ENCODE measurements around the gene CHAF1B.
"Not testable (repeated sequence)": the region's sequence is repeated elsewhere in the genome, so short reads cannot be mapped to it uniquely, and the experiment has no call there.

The CHAF1B gene

DNA sequence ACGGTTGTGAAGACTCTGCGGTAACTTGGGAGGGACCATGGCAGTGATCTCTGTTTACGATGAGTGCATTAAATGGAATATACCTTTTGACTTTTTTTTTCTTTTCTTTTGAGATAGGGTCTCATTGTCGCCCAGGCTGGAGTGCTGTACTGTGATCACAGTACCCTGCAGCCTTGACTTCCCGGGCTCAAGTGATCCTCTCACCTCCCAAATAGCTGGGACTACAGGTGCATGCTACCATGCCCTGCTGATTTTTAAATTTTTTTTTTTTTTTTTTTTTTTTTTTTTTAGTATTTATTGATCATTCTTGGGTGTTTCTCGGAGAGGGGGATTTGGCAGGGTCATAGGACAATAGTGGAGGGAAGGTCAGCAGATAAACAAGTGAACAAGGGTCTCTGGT lies 6.5 kb downstream of the CHAF1B start:
- DNase-seq, result not testable (repeated sequence)

DNA sequence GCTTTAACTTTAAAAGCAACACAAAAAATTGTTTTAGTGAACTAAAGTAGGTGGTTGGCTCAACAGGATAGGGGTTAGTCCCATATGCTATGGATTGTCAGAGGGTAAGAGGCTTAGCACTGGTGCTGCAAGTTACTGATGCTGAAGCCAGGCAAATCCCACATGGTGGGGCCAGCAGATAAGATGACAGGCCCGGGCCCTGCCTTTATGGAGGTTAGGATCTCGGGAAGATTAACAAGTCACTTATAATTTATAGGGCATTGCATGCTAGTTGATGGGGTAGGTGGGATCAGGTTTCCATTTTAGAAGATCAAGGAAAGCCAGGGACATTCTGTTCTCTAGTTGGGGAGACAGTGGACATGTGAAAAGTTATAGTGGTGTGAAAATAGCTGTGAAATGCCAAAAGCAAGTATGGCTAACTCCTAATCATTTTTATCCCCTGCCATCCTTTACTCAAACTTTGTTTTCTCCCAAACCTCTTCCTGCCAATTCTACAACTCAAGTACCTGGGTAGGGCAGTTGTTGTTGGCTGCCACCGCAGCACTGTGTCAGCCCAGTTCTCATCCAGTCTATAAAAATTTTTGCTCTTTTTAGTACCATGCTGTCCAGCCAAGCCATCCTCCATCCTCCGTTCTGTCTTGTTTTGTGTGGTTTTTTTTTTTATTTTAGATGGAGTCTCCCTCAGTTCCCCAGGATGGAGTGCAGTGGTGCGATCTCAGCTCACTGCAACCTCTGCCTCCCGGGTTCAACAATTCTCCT lies 10.3 kb downstream of the CHAF1B start:
- no peak for DNase-seq

DNA sequence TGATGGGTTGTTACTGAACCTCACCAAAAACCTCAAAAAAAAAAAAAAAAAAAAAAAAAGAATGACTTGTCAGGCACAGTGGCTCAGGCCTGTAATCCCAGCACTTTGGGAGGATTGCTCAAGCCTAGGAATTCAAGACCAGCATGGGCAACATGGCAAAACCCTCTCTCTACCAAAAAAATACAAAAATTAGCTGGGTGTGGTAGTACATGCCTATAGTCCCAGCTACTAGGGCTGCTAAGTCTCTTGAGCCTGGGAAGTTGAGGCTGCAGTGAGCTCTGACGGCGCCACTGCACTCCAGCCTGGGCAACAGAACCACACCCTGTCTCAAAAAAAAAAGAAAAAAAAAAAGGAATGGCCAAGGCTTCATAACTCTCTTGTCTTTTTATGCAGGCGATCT lies 11.1 kb downstream of the CHAF1B start:
- no peak for DNase-seq

DNA sequence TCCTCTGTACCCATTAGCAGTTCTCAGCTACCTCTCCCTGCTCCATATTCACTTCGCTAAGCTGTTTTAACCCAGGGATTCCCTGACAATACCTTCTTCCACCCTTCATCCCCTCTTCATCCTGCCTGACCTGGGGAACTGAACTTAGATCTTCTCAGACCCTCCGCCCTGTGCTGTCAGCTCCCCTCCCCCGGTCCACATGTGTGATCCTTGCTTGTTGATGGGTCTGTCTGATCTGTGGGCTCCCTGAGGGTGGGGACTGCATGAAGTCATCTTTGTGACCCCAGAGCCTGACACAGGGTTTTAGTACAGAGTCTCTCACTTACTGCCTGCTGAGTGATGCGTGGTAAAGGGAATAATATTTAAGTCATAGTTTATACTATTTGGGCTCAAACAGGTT lies 11.8 kb downstream of the CHAF1B start:
- no peak for DNase-seq

DNA sequence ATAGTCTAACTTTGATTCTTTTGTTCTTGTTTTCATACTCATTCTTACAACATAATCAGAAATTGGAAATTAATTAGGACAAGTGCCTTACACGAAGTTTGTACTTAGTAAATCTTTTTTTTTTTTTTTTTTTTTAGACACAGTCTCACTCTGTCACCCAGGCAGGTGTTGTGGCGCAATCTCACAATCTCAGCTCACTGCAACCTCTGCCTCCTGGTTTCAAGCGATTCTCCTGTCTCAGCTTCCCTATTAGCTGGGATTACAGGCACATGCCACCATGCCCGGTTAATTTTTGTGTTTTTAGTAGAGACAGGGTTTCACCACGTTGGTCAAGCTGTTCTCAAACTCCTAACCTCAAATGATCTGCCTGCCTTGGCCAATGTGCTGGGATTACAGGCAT lies 12.4 kb downstream of the CHAF1B start:
- no peak for DNase-seq

DNA sequence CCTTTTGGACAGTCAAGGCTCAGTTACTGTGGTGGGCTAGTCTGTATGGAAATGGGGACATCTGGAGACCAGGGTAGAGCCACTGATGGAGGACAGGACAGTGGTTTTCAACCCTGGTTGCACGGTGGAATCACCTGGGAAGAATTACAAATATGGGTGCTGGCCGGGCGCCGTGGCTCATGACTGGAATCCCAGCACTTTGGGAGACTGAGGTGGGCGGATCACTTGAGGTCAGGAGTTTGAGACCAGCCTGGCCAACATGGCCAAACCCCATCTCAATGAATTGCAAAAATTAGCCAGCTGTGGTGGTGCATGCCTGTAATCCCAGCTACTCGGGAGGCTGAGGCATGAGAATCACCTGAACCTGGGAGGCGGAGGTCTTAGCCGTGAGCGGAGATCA lies 14.5 kb downstream of the CHAF1B start:
- not testable (repeated sequence) for DNase-seq

DNA sequence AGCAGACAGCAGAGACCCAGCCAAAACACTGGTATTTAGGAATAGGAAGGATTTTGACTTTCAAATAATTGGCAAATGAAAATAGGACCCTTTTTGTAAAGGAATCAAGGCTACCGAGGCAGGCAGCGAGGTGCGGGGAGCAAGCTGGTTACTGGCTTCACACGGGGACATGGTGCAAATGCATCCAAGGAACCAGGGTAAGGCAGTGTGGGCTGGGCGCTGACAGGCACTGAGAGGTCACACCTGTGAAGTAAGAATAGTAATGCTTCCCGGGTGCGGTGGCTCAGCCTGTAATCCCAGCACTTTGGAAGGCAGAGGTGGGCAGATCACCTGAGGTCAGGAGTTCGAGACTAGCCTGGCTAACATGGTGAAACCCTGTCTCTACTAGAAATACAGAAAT lies 15.5 kb downstream of the CHAF1B start:
- no peak for DNase-seq

DNA sequence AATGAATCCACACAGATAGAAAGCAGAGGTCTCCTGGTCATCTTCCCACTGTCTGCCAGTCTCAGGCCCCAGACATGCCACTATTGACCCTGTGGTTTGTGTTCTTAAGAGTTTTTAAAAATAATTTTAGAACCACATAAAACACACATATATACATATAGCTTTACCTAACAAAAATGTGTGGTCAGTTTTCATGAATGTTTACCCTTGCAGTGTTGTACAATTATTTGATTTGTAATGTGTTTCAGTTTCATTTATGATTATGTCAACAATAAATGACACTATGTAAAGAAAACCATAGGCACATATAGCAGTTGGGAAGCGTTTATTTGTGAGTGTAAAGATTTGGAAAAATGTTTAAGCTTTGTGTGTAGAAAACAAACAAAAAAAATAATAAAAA lies 17.1 kb downstream of the CHAF1B start:
- no peak for DNase-seq

DNA sequence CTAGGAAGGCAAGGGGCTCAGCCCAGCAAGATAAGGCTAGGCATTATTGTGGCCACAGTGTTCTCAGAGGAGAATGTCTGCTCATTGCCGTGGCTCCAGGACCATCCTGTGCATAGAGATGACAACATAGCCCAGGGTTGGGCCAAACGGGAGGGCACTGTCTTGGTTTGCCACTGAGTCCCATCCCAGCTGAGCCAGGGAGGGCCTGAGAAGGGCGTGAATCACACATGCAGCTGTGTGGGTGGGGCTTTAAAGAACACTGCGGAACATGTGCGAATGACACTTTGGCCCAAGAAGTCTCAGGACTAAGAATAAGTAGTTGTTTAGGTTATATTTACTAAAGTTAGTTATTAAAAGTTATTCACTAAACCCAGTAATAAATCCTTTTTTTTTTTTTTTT lies 18.5 kb downstream of the CHAF1B start:
- no peak for DNase-seq

DNA sequence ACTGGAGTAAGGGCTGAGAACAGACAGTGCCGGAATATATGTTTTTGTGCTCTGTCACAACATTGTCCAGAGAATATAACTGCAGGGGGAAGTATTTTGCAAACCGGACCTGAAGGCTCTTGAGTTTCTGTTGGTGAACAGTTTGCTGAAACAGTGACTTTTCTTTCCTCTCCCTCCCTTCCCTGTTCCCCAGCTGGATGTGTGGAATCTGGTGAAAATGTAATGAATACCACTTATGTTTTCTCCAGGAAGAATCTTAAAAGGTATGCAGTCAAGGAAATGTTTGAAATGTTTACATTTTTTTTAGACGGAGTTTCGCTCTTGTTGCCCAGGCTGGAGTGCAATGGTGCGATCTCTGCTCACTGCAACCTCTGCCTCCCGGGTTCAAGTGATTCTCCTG lies 23.4 kb downstream of the CHAF1B start:
- DNase-seq, result no peak

DNA sequence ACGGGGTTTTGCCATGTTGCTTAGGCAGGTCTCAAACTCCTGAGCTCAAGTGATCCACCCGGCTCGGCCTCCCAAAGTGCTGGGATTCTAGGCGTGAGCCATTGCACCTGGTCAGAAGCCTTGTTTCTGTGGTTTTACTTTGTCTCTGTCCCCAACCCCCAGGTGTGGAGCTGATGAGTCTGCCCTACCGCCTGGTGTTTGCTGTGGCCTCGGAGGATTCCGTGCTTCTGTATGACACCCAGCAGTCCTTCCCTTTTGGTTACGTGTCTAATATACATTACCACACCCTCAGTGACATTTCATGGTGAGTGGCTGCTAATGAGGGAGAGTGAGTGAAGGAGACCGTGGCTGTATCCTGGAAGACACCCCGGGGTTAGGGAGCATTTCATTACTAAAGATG lies 26.1 kb downstream of the CHAF1B start:
- no peak for DNase-seq

DNA sequence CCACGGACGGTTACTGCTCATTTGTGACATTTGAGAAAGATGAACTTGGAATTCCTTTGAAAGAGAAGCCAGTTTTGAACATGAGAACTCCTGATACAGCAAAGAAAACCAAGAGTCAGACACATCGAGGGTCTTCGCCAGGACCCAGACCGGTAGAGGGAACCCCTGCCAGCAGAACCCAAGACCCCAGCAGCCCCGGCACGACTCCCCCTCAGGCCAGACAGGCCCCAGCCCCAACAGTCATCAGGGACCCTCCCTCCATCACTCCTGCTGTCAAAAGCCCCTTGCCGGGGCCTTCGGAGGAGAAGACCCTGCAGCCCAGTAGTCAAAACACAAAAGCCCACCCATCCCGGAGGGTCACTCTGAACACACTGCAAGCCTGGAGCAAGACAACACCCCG lies 27.7 kb downstream of the CHAF1B start:
- no peak for DNase-seq

DNA sequence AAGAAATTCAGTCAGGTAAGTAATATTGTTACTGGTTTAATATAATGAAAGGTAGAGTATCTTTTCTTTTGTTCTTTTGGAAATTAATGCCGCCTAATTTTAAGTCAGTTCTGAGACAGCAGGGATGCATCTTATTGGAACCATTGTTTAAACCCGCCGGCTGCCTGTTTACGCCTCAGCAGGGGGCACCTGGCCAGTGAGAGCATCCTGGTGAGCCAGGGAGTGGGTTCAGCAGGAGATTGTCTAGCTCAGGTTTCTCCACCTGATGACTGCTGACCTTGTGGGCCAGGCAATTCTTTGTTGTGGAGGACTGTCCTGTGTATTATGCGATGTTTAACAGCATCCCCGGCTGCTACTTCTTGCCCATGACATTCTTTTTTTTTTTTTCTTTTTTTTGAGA lies 30.2 kb downstream of the CHAF1B start:
- DNase-seq, result no peak

DNA sequence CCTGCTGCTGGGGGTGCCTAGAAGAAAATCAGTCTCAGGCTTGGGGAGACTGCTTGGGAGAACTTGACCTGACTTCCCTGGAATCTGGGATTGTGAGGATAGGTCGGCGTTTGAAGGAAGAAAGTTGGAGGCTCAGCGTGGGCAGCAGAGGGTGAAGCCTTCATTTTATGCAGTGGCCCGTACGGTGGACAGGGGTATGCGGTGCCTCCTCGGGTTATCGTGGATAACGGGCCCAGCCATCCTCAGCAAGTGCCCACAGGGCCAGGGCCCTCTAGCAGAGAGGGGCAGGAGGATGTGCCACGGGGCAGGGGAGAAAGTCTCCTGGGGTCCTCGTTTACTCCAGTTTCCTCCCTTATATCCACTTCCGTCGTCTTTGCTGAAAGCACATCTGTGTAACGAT lies 34.0 kb downstream of the CHAF1B start:
- DNase-seq, result no peak

DNA sequence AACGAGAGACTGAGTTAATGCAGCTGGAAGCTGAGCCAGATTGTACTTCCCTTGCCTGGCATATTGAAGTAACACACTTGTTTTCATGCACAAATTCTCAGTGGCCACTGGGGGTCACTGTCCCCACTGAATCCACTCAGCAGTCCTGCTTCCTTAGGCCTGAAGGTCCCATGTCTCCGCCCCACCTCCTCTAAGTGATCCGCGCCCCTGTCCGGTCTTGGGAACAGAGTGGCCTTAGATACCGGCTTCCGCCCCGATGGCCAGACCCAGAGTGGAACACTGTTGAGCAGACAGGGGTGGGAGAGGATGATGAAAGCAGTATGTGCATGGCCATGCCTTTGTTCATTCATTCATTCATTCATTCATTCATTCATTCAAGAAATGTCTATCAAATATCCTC lies 34.8 kb downstream of the CHAF1B start:
- DNase-seq, result peak; percentile 36

DNA sequence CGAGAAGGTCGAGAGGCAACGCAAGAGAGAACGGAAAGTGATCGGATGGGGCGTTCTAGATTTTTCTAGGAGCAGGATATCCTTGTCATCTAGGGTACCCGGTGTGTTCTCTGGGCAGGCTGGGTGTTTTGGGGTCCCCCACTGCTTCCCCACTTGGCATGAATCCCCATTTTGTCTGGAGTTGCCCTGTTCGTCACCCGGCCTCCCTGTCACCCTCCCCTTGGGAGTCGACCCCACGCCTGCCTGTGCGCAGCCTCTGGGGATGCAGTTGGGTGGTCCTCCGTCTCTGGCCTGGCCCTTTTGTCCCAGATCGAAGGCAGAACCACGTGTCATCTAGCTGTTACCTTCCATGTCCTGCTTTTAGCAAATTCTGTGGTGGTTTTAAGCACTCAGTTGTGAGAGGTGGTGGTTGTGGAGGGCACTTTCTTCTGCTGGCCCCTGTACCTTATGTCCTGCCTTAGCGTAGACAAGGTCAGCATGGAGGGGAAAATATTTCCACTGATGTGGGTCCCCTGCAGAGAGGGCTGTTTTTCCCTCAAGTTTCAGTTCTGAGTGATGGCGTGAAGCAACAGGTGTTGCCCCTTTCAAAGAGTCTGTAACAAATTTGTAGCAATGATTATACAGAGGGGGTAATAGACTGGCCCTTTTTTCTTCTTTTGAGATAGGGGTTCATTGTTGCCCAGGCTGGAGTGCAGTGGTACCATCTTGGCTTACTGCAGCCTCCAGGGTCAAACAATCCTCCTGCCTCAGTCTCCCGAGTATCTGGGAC lies 35.6 kb downstream of the CHAF1B start:
- DNase-seq, result no peak

DNA sequence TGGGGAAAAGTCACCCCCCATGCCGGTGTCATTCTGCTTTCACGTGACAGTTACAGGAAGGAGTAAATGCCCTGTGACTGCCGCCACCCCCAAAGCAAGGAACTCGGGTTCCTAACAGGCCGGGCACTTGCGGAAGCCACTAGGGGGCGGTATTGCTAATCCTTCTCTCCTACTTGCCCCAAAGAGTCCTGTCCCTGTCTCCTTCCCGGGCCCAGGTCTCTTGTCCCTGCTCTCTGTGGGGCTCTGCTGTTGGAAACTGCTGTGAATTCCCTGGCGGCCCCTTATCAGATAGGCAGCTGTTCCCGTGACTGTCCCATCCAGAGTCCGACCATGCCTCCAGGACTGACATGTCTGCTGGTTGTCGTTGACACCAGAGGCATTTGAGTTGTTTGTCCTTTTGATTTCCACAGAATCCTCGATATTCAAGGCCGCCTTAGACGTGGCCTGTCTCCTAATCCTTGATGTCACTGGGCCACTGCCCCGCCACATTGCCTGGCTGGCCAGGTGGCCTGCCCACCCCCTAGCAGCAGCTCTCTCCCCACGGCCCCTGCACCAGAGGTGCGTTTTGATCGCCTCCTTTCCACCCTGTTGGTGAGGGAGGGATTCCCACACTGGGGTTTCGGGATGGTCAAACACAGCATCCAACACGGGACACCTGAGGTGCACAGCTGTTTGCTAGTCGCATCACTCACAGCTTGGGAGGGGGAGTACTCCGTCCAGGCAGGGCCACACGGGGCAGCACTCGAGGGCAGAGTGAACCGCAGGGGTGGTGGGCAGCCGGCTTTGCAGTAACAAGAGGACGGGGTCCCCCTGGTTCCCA lies 37.3 kb downstream of the CHAF1B start:
- no peak for DNase-seq

DNA sequence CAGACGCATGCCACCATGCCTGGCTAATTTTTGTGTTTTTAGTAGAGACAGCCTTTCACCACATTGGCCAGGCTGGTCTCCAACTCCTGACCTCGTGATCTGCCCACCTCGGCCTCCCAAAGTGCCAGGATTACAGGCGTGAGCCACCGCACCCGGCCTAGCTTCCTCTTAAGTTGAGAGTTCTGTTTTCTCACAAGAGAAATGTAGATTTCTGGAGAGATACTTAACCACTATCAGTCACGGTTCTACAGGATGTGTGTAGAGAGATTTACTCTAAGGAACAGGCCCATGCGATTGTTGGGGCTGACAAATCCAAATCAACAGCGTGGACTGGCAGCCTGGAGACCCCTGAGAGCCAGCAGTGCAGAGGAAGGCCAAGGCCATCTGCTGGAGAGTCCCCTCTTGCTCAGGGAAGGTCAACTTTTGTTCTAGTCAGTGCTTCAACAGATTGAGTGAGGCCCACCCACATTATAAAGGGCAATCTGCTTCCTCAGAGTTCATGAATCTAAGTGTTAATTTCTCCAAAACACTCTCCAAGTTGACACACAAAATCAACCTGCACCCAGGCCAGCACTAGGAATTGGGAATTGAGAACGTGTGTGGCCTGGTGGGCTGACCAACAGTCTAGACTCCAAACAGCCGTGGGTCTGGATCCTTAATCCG lies 38.7 kb downstream of the CHAF1B start:
- no peak for DNase-seq

DNA sequence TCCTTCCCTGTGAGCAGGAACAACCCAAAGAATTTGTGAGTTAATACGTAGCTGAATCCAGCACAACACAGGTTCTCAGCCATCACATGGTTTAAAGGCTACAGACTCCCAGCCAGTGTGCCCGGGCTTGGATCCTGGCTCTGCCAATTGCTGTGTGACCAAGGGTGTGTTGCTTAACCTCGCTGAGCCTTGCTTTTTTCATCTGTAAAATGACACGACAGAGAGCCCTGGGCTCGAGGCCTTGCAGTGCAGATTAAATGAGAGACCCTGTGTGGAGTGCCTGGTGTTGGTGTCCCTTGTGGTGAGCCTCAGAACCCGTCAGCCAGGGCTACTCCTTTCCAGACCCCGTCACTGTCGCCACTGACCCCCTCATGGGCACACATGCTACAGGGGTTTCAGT lies 39.4 kb downstream of the CHAF1B start:
- no peak for DNase-seq

DNA sequence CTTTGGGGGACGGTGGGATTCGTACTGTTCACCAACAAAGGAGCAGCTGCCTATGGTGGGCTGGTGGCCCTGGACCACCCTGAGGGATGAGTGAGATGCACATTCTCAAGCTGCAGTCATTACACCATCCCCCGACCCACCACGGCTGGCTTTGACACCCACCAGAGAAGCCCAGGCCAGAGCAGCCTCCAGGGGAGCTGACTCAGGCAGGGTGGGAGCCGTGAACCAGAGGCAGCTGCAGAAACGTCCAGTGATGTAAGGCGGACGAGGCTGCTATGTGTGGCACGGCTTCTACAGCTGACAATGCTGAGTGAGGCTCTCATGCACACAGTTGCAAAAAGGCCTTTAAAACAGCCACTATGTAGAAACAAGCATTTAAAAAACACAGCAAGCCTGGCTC lies 40.1 kb downstream of the CHAF1B start:
- no peak for DNase-seq

DNA sequence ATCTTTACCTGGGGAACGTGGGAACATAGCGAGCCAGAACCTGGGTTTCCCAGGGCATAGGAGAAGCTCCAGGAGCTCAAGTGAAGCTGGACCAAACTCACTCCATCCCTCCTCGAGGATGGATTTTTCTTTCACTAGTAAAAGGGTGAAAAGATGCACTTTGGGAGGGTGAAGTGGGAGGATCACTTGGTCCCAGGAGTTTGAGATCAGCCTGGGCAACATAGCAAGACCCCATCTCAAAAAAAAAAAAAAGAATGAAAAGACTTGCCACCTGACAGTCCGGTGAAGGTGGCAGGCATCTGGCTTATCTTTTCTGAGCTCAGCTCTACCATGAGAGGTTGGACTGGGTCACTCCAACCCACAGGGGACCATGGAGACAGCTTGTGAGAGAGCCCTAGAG lies 42.3 kb downstream of the CHAF1B start:
- no peak for DNase-seq

DNA sequence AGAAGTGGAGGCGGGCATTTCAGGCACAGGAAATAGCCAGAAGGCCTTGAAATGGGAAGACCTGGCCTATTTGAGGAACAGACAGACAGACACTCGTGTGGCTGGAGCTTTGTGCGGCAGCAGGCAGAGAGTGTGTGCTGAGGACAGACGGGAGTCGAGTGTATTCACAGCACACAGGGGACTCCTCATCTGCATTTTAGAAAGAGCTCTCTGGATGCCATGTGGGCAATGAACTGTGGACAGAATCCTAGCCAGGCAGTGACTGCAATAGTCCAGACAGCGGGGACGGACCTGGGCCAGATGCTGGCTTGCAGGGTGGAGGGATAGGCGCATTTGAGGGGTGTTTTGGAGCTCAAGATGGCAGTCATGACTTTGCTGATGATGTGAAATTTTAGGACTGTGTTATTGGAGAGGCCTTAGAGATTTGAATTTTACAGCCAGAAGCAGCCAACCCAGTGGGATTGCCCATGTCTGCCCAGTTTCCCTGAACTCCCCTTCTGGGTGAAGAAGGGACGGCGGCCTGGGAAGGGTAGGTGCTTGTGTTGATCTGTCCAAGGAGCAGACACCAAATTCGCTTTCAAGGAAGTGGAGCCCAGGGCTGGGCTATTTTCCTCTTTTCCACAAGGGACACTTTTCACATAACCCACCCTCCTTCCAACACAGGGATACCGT lies 43.7 kb downstream of the CHAF1B start:
- no peak for DNase-seq

All from NCI-H510A (cell line).